ENCODE measurements around the gene FANCL.
"Not testable (repeated sequence)": the region's sequence is repeated elsewhere in the genome, so short reads cannot be mapped to it uniquely, and the experiment has no call there.

FANCL gene

GRCh38 chr2:58240670-58241545 lies at the start of gene FANCL:
Gene FANCL, minus strand, starts transcription at chr2:58241325. Its CDS starts 12 bp downstream, at chr2:58241313.
- DNase-seq (ENCODE audit: low read depth): peak; percentile 76

- peak; percentile 66 for DNase-seq (ENCODE audit: low read depth)
Observed at GRCh38 chr2:58289029-58289428, 47.9 kb upstream of the FANCL start.

GRCh38 chr2:58283931-58284330 lies 42.8 kb upstream of the FANCL start:
- DNase-seq (ENCODE audit: low read depth): peak; percentile 19

GRCh38 chr2:58275144-58275543 lies 34.0 kb upstream of the FANCL start:
- DNase-seq (ENCODE audit: low read depth): peak; percentile 26

- DNase-seq (ENCODE audit: low read depth): no peak
Observed at GRCh38 chr2:58271826-58272225, 30.7 kb upstream of the FANCL start.

- no peak for DNase-seq (ENCODE audit: low read depth)
Observed at GRCh38 chr2:58268685-58269084, 27.6 kb upstream of the FANCL start.

GRCh38 chr2:58266211-58266610 lies 25.1 kb upstream of the FANCL start:
- DNase-seq (ENCODE audit: low read depth): peak; percentile 35

- no peak for DNase-seq (ENCODE audit: low read depth)
Observed at GRCh38 chr2:58261209-58261608, 20.1 kb upstream of the FANCL start.

- DNase-seq (ENCODE audit: low read depth): not testable (repeated sequence)
Observed at GRCh38 chr2:58258456-58258855, 17.3 kb upstream of the FANCL start.

GRCh38 chr2:58251331-58252201 lies 10.4 kb upstream of the FANCL start:
- DNase-seq (ENCODE audit: low read depth): not testable (repeated sequence)

- no peak for DNase-seq (ENCODE audit: low read depth)
Observed at GRCh38 chr2:58241546-58241864, 380 bp upstream of the FANCL start.

- DNase-seq (ENCODE audit: low read depth): no peak
Observed at GRCh38 chr2:58239243-58239925, 1.7 kb downstream of the FANCL start.

GRCh38 chr2:58237741-58238140 lies 3.4 kb downstream of the FANCL start:
- DNase-seq (ENCODE audit: low read depth): no peak

GRCh38 chr2:58235984-58236383 lies 5.1 kb downstream of the FANCL start:
- DNase-seq (ENCODE audit: low read depth): no peak

GRCh38 chr2:58235170-58235569 lies 6.0 kb downstream of the FANCL start:
- DNase-seq (ENCODE audit: low read depth): no peak

GRCh38 chr2:58228299-58228698 lies 12.8 kb downstream of the FANCL start:
- DNase-seq (ENCODE audit: low read depth): no peak

- no peak for DNase-seq (ENCODE audit: low read depth)
Observed at GRCh38 chr2:58227171-58227917, 13.8 kb downstream of the FANCL start.

- peak; percentile 71 for DNase-seq (ENCODE audit: low read depth)
Observed at GRCh38 chr2:58221909-58222308, 19.2 kb downstream of the FANCL start.

GRCh38 chr2:58215429-58215828 lies 25.7 kb downstream of the FANCL start:
- no peak for DNase-seq (ENCODE audit: low read depth)

- DNase-seq (ENCODE audit: low read depth): not testable (repeated sequence)
Observed at GRCh38 chr2:58210951-58211568, 30.1 kb downstream of the FANCL start.

GRCh38 chr2:58207189-58207588 lies 33.9 kb downstream of the FANCL start:
- no peak for DNase-seq (ENCODE audit: low read depth)

Data from amniotic epithelial cell (primary cell).